ENCODE results near the gene DEDD2. TPM values are rescaled to one million over a fixed set of nuclear protein-coding genes. Genes with fewer than 3 reads are reported as not detected.

The DEDD2 gene
- polyA plus RNA-seq, 1 of the 3 experiments (the other 2 are of a cell fraction) = 30.2 TPM

GRCh38 chr19:42188665-42189064 is 28.8 kb downstream of the DEDD2 start:
- Histone ChIP-seq H3K9me2 (no peaks in the 10 kb centered on the region), H3K4me3 (ENCODE audit: low read depth in 2 of 2, low read length in 1 of 2) (no peak overlapping the region), H3K36me3 (replicated peaks in 1 of 2; ENCODE audit: control insufficient read depth in 1 of 2, insufficient read depth in 2 of 2, low read length in 1 of 2) (no peaks in the 10 kb centered on the region), H3K9me3 (no peaks in the 10 kb centered on the region), H3K79me2 (ENCODE audit: insufficient read depth) (no peaks in the 10 kb centered on the region), H3K4me2 (no peak overlapping the region), H4K20me1 (ENCODE audit: insufficient read depth) (no peaks in the 10 kb centered on the region), H2AFZ (ENCODE audit: low read depth) (no peak overlapping the region), H3F3A (replicated peaks; ENCODE audit: insufficient read depth) (no peaks in the 10 kb centered on the region), H3K27ac (ENCODE audit: low read depth in 2 of 2, low read length in 1 of 2) (no peak overlapping the region), H3K4me1 (ENCODE audit: control insufficient read depth in 1 of 2, insufficient read depth in 2 of 2, low read depth in 1 of 2, low read length in 1 of 2) (no peaks in the 10 kb centered on the region), H3K27me3 (ENCODE audit: insufficient read depth) (no peaks in the 10 kb centered on the region), H3K9ac (no peak overlapping the region)
- CTCF ChIA-PET = interaction anchor here (1.8 to 10.7 kb wide), 3 partner anchors 54 to 88 kb away, joined by 4 to 177 read pairs (median 116); partner anchors contain the start of gene POU2F2
- POLR2A ChIA-PET = no interaction called here
- DNase-seq = no peak
- TF ChIP-seq TCF12 (IDR thresholded peaks at IDR 0.05) (no peak), CTCF (IDR thresholded peaks at IDR 0.05) (no peak), POLR2AphosphoS5 (IDR thresholded peaks at IDR 0.05; ENCODE audit: low read depth, low read length) (no peak), GABPA (IDR thresholded peaks at IDR 0.05; ENCODE audit: low read depth) (no peak), ELF1 (IDR thresholded peaks at IDR 0.05) (no peak), RXRA (IDR thresholded peaks at IDR 0.05; ENCODE audit: borderline replicate concordance, low read depth) (no peak), EZH2phosphoT487 (IDR thresholded peaks at IDR 0.05; ENCODE audit: borderline replicate concordance, low read depth) (no peak)
- 71% methylated on average over 1 of the region's 1 CpG for WGBS (ENCODE audit: low lambda C conversion rate)

- no peak for DNase-seq
- no peak overlapping the region for H3K27ac ChIP-seq (ENCODE audit: low read depth in 2 of 2, low read length in 1 of 2)
- H4K20me1 ChIP-seq (ENCODE audit: insufficient read depth) = no peaks in the 10 kb centered on the region
- no peak overlapping the region; the same call in 1 of the 2 replicates for H2AFZ ChIP-seq (ENCODE audit: low read depth)
- POLR2A ChIA-PET = no interaction called here
- no peaks in the 10 kb centered on the region for H3K79me2 ChIP-seq (ENCODE audit: insufficient read depth)
- no peaks in the 10 kb centered on the region for H3K9me2 ChIP-seq
- H3K9me3 ChIP-seq = no peaks in the 10 kb centered on the region
- H3K9ac ChIP-seq = no peak overlapping the region
- H3K4me1 ChIP-seq (ENCODE audit: control insufficient read depth in 1 of 2, insufficient read depth in 2 of 2, low read depth in 1 of 2, low read length in 1 of 2) = no peaks in the 10 kb centered on the region
- no peaks in the 10 kb centered on the region for H3F3A ChIP-seq (replicated peaks; ENCODE audit: insufficient read depth)
- H3K4me3 ChIP-seq (ENCODE audit: low read depth in 2 of 2, low read length in 1 of 2) = no peak overlapping the region
- no peak overlapping the region for H3K4me2 ChIP-seq
- no peak for TF ChIP-seq TAF1 (IDR thresholded peaks at IDR 0.05; ENCODE audit: borderline replicate concordance, low read depth, low read length)
- TF ChIP-seq RFX5 (IDR thresholded peaks at IDR 0.05; ENCODE audit: low read length) = no peak
- no peak for TF ChIP-seq RCOR1 (IDR thresholded peaks at IDR 0.05; ENCODE audit: low read length)
- no peak for TF ChIP-seq PBX3 (IDR thresholded peaks at IDR 0.05)
- no peak for TF ChIP-seq EZH2phosphoT487 (IDR thresholded peaks at IDR 0.05; ENCODE audit: borderline replicate concordance, low read depth)
- TF ChIP-seq EP300 (IDR thresholded peaks at IDR 0.05; ENCODE audit: borderline replicate concordance in 1 of 2, low read depth in 1 of 2, low read length in 1 of 2) = no peak
- TF ChIP-seq FOSL2 (IDR thresholded peaks at IDR 0.05; ENCODE audit: borderline replicate concordance, low read depth) = no peak
- TF ChIP-seq SIN3A (IDR thresholded peaks at IDR 0.05; ENCODE audit: borderline replicate concordance, low read depth, low read length) = no peak
- TF ChIP-seq MAX (IDR thresholded peaks at IDR 0.05; ENCODE audit: low read depth) = no peak
- H3K36me3 ChIP-seq (replicated peaks in 1 of 2; ENCODE audit: control insufficient read depth in 1 of 2, insufficient read depth in 2 of 2, low read length in 1 of 2) = no peaks in the 10 kb centered on the region
- H3K27me3 ChIP-seq (ENCODE audit: insufficient read depth) = 0 out of 2 replicates have a peak, but pooled peaks cover 4% of the 10 kb centered on the region
- CTCF ChIA-PET = interaction anchor here (0.7 to 10.7 kb wide), 20 partner anchors 10 to 133 kb away, joined by 3 to 177 read pairs (median 5); partner anchors contain the start of gene POU2F2
These were observed 32.2 kb downstream of the DEDD2 start for GRCh38 chr19:42185277-42185676.
